Gastroesophageal sphincter (tissue), 3 donors: Measurements from ENCODE around the gene FGB.

Experiments
- CTCF ChIP-seq, 4 experiments: fragments of 200-600 bp in 2 of 4; fragments of 450-650 bp in 2 of 4; sonication (generic) in 1 of 4; IDR thresholded peaks; one replicate each; pipeline ENCODE4 v1.5.1; 2017 to 2019; ENCODE audit warnings: antibody characterized with exemption in 4 of 4, mild to moderate bottlenecking in 2 of 4, moderate library complexity in 2 of 4
- EP300 ChIP-seq: sonication (generic); formaldehyde crosslinking; IDR thresholded peaks from one replicate; pipeline ENCODE4 v1.6.1; 2017; ENCODE audit warnings: antibody characterized with exemption, mild to moderate bottlenecking
- POLR2A ChIP-seq, 2 donors: fragments of 450-650 bp; IDR thresholded peaks; one replicate each; pipeline ENCODE4 v1.6.1; 2017; ENCODE audit warnings: antibody characterized with exemption in 2 of 2, mild to moderate bottlenecking in 2 of 2, moderate library complexity in 1 of 2
- POLR2AphosphoS5 ChIP-seq: sonication (generic); formaldehyde crosslinking; IDR thresholded peaks from one replicate; pipeline ENCODE4 v1.6.1; 2017; ENCODE audit warnings: antibody characterized with exemption

GRCh38 chr4:154569584-154569983 lies 6.8 kb downstream of the FGB start:
- TF ChIP-seq POLR2A (IDR thresholded peaks at IDR 0.05) (no peak), CTCF (IDR thresholded peaks at IDR 0.05) (no peak), EP300 (no peak), POLR2AphosphoS5 (no peak)
